CD4-positive, alpha-beta memory T cell (primary cell): ENCODE data around the gene MED9. TPM values are rescaled to one million over a fixed set of nuclear protein-coding genes. Genes with fewer than 3 reads are reported as not detected.

Experiments
- CTCF ChIA-PET: fragments of 350-600 bp; sonication (Branson Sonifier 250); formaldehyde crosslinking; loops from one replicate; lab custom pipeline; 2021; ENCODE audit warnings: inconsistent platforms; ENCODE audit not compliant: partially characterized antibody; lab: Charles Lee
- POLR2A ChIA-PET: fragments of 350-600 bp; sonication (Branson Sonifier 250); formaldehyde crosslinking; loops from one replicate; lab custom pipeline; 2021; ENCODE audit not compliant: partially characterized antibody; lab: Charles Lee
- DNase-seq, 5 donors: peaks; one replicate each; pipeline versions ENCODE4 v3.0.0 to v3.0.0-alpha.2; 2020 to 2022; ENCODE audit warnings: mixed read lengths in 1 of 5
- H3K27ac ChIP-seq: one replicate; pipeline ENCODE4 v1.7.0; 2013; ENCODE audit warnings: low read depth, low read length
- H3K27me3 ChIP-seq: 2 replicates; pipeline ENCODE4 v1.7.0; 2013; ENCODE audit warnings: mild to moderate bottlenecking, low read length, moderate library complexity; ENCODE audit not compliant: insufficient read depth
- H3K36me3 ChIP-seq: 2 replicates; pipeline ENCODE4 v1.7.0; 2013; ENCODE audit warnings: mild to moderate bottlenecking, low read length, moderate library complexity; ENCODE audit not compliant: insufficient read depth
- H3K4me1 ChIP-seq: 2 replicates; pipeline ENCODE4 v1.7.0; 2013; ENCODE audit warnings: mild to moderate bottlenecking, low read length, moderate library complexity; ENCODE audit not compliant: insufficient read depth
- H3K4me3 ChIP-seq, 2 donors: one replicate each; pipeline ENCODE4 v1.7.0; 2013; ENCODE audit warnings: low read length in 2 of 2, mild to moderate bottlenecking in 1 of 2
- H3K9me3 ChIP-seq, 2 donors: one replicate each; pipeline ENCODE4 v1.7.0; 2013; ENCODE audit warnings: low read length in 2 of 2, control low read depth in 1 of 2; ENCODE audit not compliant: control insufficient read depth in 1 of 2
- H3K27ac Mint-ChIP-seq, 7 donors: one replicate each; pipeline ENCODE4 v1.8.0; 2020 to 2021; ENCODE audit warnings: mixed read lengths in 7 of 7, mild to moderate bottlenecking in 6 of 7, inconsistent platforms in 3 of 7, moderate library complexity in 3 of 7
- H3K27me3 Mint-ChIP-seq, 2 donors: one replicate each; pipeline ENCODE4 v1.8.0; 2020 to 2021; ENCODE audit warnings: mixed read lengths in 2 of 2
- H3K36me3 Mint-ChIP-seq, 2 donors: one replicate each; pipeline ENCODE4 v1.8.0; 2020 to 2021; ENCODE audit warnings: mixed read lengths in 2 of 2, inconsistent platforms in 1 of 2, mild to moderate bottlenecking in 1 of 2
- H3K4me1 Mint-ChIP-seq, 4 donors: one replicate each; pipeline ENCODE4 v1.8.0; 2020 to 2021; ENCODE audit warnings: mixed read lengths in 4 of 4, mild to moderate bottlenecking in 1 of 4
- H3K4me3 Mint-ChIP-seq, 8 donors: one replicate each; pipeline ENCODE4 v1.8.0; 2020 to 2021; ENCODE audit warnings: mixed read lengths in 8 of 8, mild to moderate bottlenecking in 7 of 8, moderate library complexity in 6 of 8, inconsistent platforms in 3 of 8
- H3K9me3 Mint-ChIP-seq, 8 donors: one replicate each; pipeline ENCODE4 v1.8.0; 2020 to 2021; ENCODE audit warnings: mixed read lengths in 8 of 8, mild to moderate bottlenecking in 5 of 8, inconsistent platforms in 3 of 8, moderate library complexity in 1 of 8
- intact Hi-C: fragments of 100-400 bp; cut with micrococcal nuclease; formaldehyde crosslinking; loops from one replicate; pipeline ENCODE4 v1.15.1; 2023
- polyA plus RNA-seq, 2 donors: library from polyadenylated mRNA; unstranded; fragments of 300-500 nt; fragmentation: Illumina TruSeq; gene quantifications; one replicate each; pipeline ENCODE4 v1.2.3, GENCODE V29; 2021
- total RNA-seq, 2 experiments: library from RNA; stranded (reverse); gene quantifications; one replicate each; pipeline ENCODE4 v1.2.3, GENCODE V29; 2021

Gene MED9
- total and polyA plus RNA-seq, 4 experiments from 2014 or later: 9.3 to 18.9 (median 16.9) TPM

GRCh38 chr17:17493986-17494466 lies 17.2 kb downstream of the MED9 start:
- Mint-ChIP-seq H3K4me3 (peak overlapping the region in 4 of 8 donors; percentile 24 to 60 (median 37)), H3K4me1 (peaks cover 3 to 22% (median 9%) of the 10 kb centered on the region in 4 donors), H3K27me3 (peaks cover 0 to 1% of the 10 kb centered on the region in 2 donors), H3K36me3 (peaks cover 10 to 28% of the 10 kb centered on the region in 2 donors), H3K9me3 (no peaks in the 10 kb centered on the region), H3K27ac (no peak overlapping the region)
- CTCF ChIA-PET: no interaction called here
- Histone ChIP-seq H3K4me3 (no peak overlapping the region), H3K4me1 (peaks cover 19% of the 10 kb centered on the region), H3K36me3 (peaks cover 9% of the 10 kb centered on the region), H3K27me3 (no peaks in the 10 kb centered on the region), H3K9me3 (no peaks in the 10 kb centered on the region), H3K27ac (no peak overlapping the region)
- no peak for DNase-seq
- intact Hi-C loops: no loop called here
- POLR2A ChIA-PET: no interaction called here

DNA sequence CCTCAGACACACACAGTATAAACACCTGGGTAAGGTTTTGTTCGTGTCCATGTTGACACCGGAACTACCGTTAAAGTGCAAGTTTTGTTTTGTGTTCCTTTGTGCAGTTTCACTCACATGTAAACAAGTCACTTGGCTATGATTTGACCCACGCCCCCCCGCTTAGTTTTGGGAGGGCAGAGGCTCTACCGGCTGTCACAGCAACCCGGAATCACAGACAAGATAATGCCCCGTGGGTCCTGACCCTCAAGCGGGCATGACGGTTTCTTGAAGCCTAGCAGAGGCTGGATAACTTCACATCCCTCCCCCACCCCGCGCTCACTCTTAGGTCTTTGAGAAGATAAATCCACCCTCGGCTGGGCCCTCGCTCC lies 17.7 kb downstream of the MED9 start:
- Mint-ChIP-seq H3K27me3 (peaks cover 0 to 1% of the 10 kb centered on the region in 2 donors), H3K9me3 (no peaks in the 10 kb centered on the region), H3K36me3 (peaks cover 10 to 26% of the 10 kb centered on the region in 2 donors), H3K4me1 (peaks cover 3 to 22% (median 9%) of the 10 kb centered on the region in 4 donors), H3K4me3 (peak overlapping the region in 5 of 8 donors; percentile 12 to 66 (median 52)), H3K27ac (no peak overlapping the region)
- Histone ChIP-seq H3K36me3 (peaks cover 9% of the 10 kb centered on the region), H3K4me3 (no peak overlapping the region), H3K27me3 (no peaks in the 10 kb centered on the region), H3K9me3 (no peaks in the 10 kb centered on the region), H3K4me1 (peaks cover 19% of the 10 kb centered on the region), H3K27ac (no peak overlapping the region)
- POLR2A ChIA-PET: no interaction called here
- no peak for DNase-seq
- intact Hi-C loops: no loop called here
- CTCF ChIA-PET: interaction anchor here (3.9 kb wide), 1 partner anchor 146 kb away, joined by 62 read pairs; no protein-coding TSS in a partner anchor

DNA sequence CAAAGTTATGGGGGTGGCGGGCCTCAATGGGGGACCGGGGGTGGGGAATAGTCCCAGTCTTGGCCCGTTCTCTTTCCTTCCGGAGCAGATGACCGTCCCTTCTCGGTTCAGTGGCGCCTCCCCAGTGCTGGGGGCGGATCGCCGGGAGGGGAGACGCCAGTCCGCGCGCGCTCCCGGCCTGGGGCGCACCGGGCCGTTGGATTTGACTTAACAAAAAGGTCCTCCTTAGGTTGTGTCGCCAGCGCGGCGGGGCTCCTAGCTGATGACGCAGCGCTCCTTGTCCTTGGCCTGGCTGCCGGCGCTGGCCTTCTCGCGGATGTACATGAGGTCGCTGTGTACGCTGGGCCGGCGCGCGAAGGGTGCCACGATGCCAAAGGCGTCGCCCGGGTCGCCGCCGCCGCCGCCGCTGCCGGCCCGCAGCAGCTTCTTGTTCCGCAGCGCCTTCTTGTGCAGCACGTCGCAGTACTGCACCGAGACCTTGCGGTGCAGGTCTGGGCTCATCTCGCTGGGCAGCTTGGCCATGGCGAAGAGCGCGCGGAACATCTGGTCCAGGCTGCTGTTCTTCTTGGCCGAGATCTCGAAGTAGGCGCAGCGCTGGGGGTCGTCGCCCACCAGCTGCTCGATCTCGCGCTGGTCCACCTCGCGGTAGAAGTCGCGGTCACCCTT lies 18.2 kb downstream of the MED9 start:
- intact Hi-C loops: no loop called here
- POLR2A ChIA-PET: interaction anchor here (2.0 kb wide), 2 partner anchors 91 to 96 kb away, joined by 6 to 11 read pairs; partner anchors contain the start of gene PEMT
- CTCF ChIA-PET: interaction anchor here (3.6 to 3.9 kb wide), 2 partner anchors 141 to 146 kb away, joined by 16 to 62 read pairs; no protein-coding TSS in a partner anchor
- peaks cover 10 to 21% of the 10 kb centered on the region in 2 donors for H3K36me3 Mint-ChIP-seq
- Histone ChIP-seq H3K9me3 (no peaks in the 10 kb centered on the region), H3K4me1 (peaks cover 19% of the 10 kb centered on the region), H3K27ac (no peak overlapping the region), H3K27me3 (no peaks in the 10 kb centered on the region), H3K4me3 (no peak overlapping the region), H3K36me3 (peaks cover 9% of the 10 kb centered on the region)
- H3K27me3 Mint-ChIP-seq: peaks cover 0 to 1% of the 10 kb centered on the region in 2 donors
- H3K4me1 Mint-ChIP-seq: peaks cover 3 to 22% (median 9%) of the 10 kb centered on the region in 4 donors
- peak overlapping the region in 3 of 7 donors; percentile 2 to 60 (median 56) for H3K27ac Mint-ChIP-seq
- H3K4me3 Mint-ChIP-seq: peak overlapping the region; percentile 80 to 94 (median 88)
- H3K9me3 Mint-ChIP-seq: no peaks in the 10 kb centered on the region
- peak in 3 of 5 donors; percentile 8 to 17 (median 14) for DNase-seq

GRCh38 chr17:17495536-17496188 lies 18.9 kb downstream of the MED9 start:
- Mint-ChIP-seq H3K9me3 (no peaks in the 10 kb centered on the region), H3K36me3 (peaks cover 10 to 17% of the 10 kb centered on the region in 2 donors), H3K27me3 (peaks cover 0 to 1% of the 10 kb centered on the region in 2 donors), H3K27ac (peak overlapping the region in 5 of 7 donors; percentile 41 to 82 (median 56)), H3K4me1 (peaks cover 3 to 22% (median 9%) of the 10 kb centered on the region in 4 donors), H3K4me3 (peak overlapping the region; percentile 80 to 94 (median 88))
- DNase-seq: peak in 3 of 5 donors; percentile 28 to 56 (median 30)
- Histone ChIP-seq H3K4me1 (peaks cover 19% of the 10 kb centered on the region), H3K9me3 (no peaks in the 10 kb centered on the region), H3K36me3 (peaks cover 9% of the 10 kb centered on the region), H3K27me3 (no peaks in the 10 kb centered on the region), H3K4me3 (peak overlapping the region in 1 of 2 donors; percentile 67), H3K27ac (peak overlapping the region; percentile 15)
- intact Hi-C loops: loop anchor here (1.0 kb wide), 5 partner anchors 18 to 147 kb away; partner anchors contain the start of gene PEMT
- POLR2A ChIA-PET: interaction anchor here (1.2 to 2.0 kb wide), 4 partner anchors 92 to 146 kb away, joined by 3 to 11 read pairs (median 6); partner anchors contain the start of gene PEMT
- CTCF ChIA-PET: interaction anchor here (0.6 to 3.9 kb wide), 16 partner anchors 9 to 540 kb away, joined by 3 to 62 read pairs (median 7); partner anchors contain the start of gene PEMT

GRCh38 chr17:17496189-17497064 lies 19.6 kb downstream of the MED9 start, which contains the start of gene RASD1:
Gene RASD1 (minus strand): TSS chr17:17496395. CDS start chr17:17496181, 214 bp downstream.
- Mint-ChIP-seq H3K27me3 (peaks cover 0 to 1% of the 10 kb centered on the region in 2 donors), H3K36me3 (peaks cover 10 to 12% of the 10 kb centered on the region in 2 donors), H3K27ac (peak within 1 kb of the TSS in 5 of 7 donors; percentile 46 to 82 (median 56)), H3K9me3 (no peaks in the 10 kb centered on the region), H3K4me3 (peak within 1 kb of the TSS; percentile 80 to 94 (median 88)), H3K4me1 (peaks cover 3 to 22% (median 9%) of the 10 kb centered on the region in 4 donors)
- peak; percentile 74 to 83 (median 76) for DNase-seq
- Histone ChIP-seq H3K27ac (peak within 1 kb of the TSS; percentile 43), H3K36me3 (peaks cover 6% of the 10 kb centered on the region), H3K4me3 (peak within 1 kb of the TSS in 1 of 2 donors; percentile 67), H3K4me1 (peaks cover 19% of the 10 kb centered on the region), H3K9me3 (no peaks in the 10 kb centered on the region), H3K27me3 (no peaks in the 10 kb centered on the region)
- intact Hi-C loops: loop anchor here (1.0 kb wide), 5 partner anchors 19 to 146 kb away; partner anchors contain the start of gene PEMT
- ChIA-PET CTCF (interaction anchor here (0.6 to 3.9 kb wide), 28 partner anchors 9 to 539 kb away, joined by 3 to 62 read pairs (median 4); partner anchors contain the start of gene PEMT), POLR2A (interaction anchor here (0.6 to 2.0 kb wide), 6 partner anchors 93 to 476 kb away, joined by 3 to 11 read pairs (median 5); partner anchors contain the start of genes DRC3, PEMT and TOM1L2)
